H9 (cell line): ENCODE data around the gene NCKAP5. TPM values are rescaled to one million over a fixed set of nuclear protein-coding genes. Genes with fewer than 3 reads are reported as not detected.

Experiments
- DNase-seq: peaks from one replicate; pipeline ENCODE4 v3.0.0-alpha.2; 2017
- H2AFZ ChIP-seq: one replicate; pipeline ENCODE4 v1.6.1; 2013; ENCODE audit warnings: mild to moderate bottlenecking, low read length, control low read depth, moderate library complexity
- H2AK5ac ChIP-seq: 2 replicates; pipeline ENCODE4 v1.6.1; 2013; ENCODE audit warnings: low read length, control low read depth, mixed read lengths; ENCODE audit not compliant: insufficient read length
- H2BK120ac ChIP-seq: one replicate; pipeline ENCODE4 v1.6.1; 2013; ENCODE audit warnings: low read depth, mild to moderate bottlenecking, low read length, control low read depth, inconsistent platforms; ENCODE audit not compliant: poor library complexity, severe bottlenecking
- H2BK12ac ChIP-seq: 2 replicates; pipeline ENCODE4 v1.6.1; 2013; ENCODE audit warnings: low read length, control low read depth, mixed read lengths, low read depth; ENCODE audit not compliant: insufficient read length
- H2BK15ac ChIP-seq: 2 replicates; pipeline ENCODE4 v1.6.1; 2013; ENCODE audit warnings: low read depth, low read length, control low read depth
- H2BK20ac ChIP-seq: one replicate; pipeline ENCODE4 v1.6.1; 2013; ENCODE audit warnings: low read depth, mild to moderate bottlenecking, low read length, control low read depth, inconsistent platforms; ENCODE audit not compliant: poor library complexity, severe bottlenecking
- H2BK5ac ChIP-seq: 2 replicates; pipeline ENCODE4 v1.6.1; 2013; ENCODE audit warnings: low read length, control low read depth, mixed read lengths; ENCODE audit not compliant: insufficient read length
- H3K14ac ChIP-seq: 2 replicates; pipeline ENCODE4 v1.6.1; 2013; ENCODE audit warnings: low read length, control low read depth; ENCODE audit not compliant: insufficient read depth
- H3K18ac ChIP-seq: 2 replicates; pipeline ENCODE4 v1.6.1; 2013; ENCODE audit warnings: low read depth, mild to moderate bottlenecking, mixed read lengths, low read length, control low read depth; ENCODE audit not compliant: insufficient read length
- H3K23ac ChIP-seq: 2 replicates; pipeline ENCODE4 v1.6.1; 2013; ENCODE audit warnings: low read length, control low read depth, mixed read lengths, low read depth; ENCODE audit not compliant: insufficient read length
- H3K23me2 ChIP-seq: 2 replicates; pipeline ENCODE4 v1.6.1; 2013; ENCODE audit warnings: low read depth, mild to moderate bottlenecking, mixed read lengths, low read length, control low read depth; ENCODE audit not compliant: insufficient read length, poor library complexity, severe bottlenecking
- H3K27ac ChIP-seq: 2 replicates; pipeline ENCODE4 v1.5.1; 2013; ENCODE audit warnings: low read length, control low read depth, mixed read lengths, low read depth; ENCODE audit not compliant: insufficient read length
- H3K27me3 ChIP-seq: 2 replicates; pipeline ENCODE4 v1.6.1; 2013; ENCODE audit warnings: low read length, control low read depth, inconsistent platforms; ENCODE audit not compliant: insufficient read depth
- H3K4ac ChIP-seq: 2 replicates; pipeline ENCODE4 v1.6.1; 2013; ENCODE audit warnings: low read depth, mild to moderate bottlenecking, control low read depth, inconsistent platforms, low read length, moderate library complexity
- H3K4me1 ChIP-seq: 2 replicates; pipeline ENCODE4 v1.6.1; 2013; ENCODE audit warnings: low read length, control low read depth, inconsistent platforms; ENCODE audit not compliant: insufficient read depth
- H3K4me2 ChIP-seq: 2 replicates; pipeline ENCODE4 v1.6.1; 2013; ENCODE audit warnings: low read length, control low read depth, mixed read lengths; ENCODE audit not compliant: insufficient read length, insufficient read depth
- H3K56ac ChIP-seq: 2 replicates; pipeline ENCODE4 v1.6.1; 2013; ENCODE audit warnings: low read depth, mild to moderate bottlenecking, mixed read lengths, low read length, control low read depth; ENCODE audit not compliant: insufficient read length
- H3K79me1 ChIP-seq: 2 replicates; pipeline ENCODE4 v1.6.1; 2013; ENCODE audit warnings: low read depth, mild to moderate bottlenecking, moderate library complexity, low read length, control low read depth, inconsistent platforms; ENCODE audit not compliant: insufficient read depth, poor library complexity, severe bottlenecking
- H3K79me2 ChIP-seq: 2 replicates; pipeline ENCODE4 v1.6.1; 2013; ENCODE audit warnings: low read length, control low read depth, inconsistent platforms; ENCODE audit not compliant: insufficient read depth
- H3K9ac ChIP-seq: 2 replicates; pipeline ENCODE4 v1.6.1; 2013; ENCODE audit warnings: low read length, control low read depth, mixed read lengths; ENCODE audit not compliant: insufficient read length; ENCODE audit errors: extremely low read depth
- H3K9me3 ChIP-seq: one replicate; pipeline ENCODE4 v1.6.1; 2013; ENCODE audit warnings: low read depth, low read length, inconsistent platforms; ENCODE audit not compliant: control insufficient read depth
- H3T11ph ChIP-seq: one replicate; pipeline ENCODE4 v1.6.1; 2013; ENCODE audit warnings: mild to moderate bottlenecking, low read length, control low read depth, inconsistent platforms
- H4K20me1 ChIP-seq: one replicate; pipeline ENCODE4 v1.6.1; 2013; ENCODE audit not compliant: control insufficient read depth, insufficient read length, insufficient read depth
- H4K5ac ChIP-seq: 2 replicates; pipeline ENCODE4 v1.6.1; 2013; ENCODE audit warnings: low read depth, mild to moderate bottlenecking, mixed read lengths, low read length, control low read depth; ENCODE audit not compliant: insufficient read length
- H4K8ac ChIP-seq: replicated peaks from 2 replicates; pipeline ENCODE4 v1.6.1; 2013; ENCODE audit warnings: low read length, control low read depth, mixed read lengths, low read depth; ENCODE audit not compliant: insufficient read length
- H4K91ac ChIP-seq: 2 replicates; pipeline ENCODE4 v1.6.1; 2013; ENCODE audit warnings: low read depth, mild to moderate bottlenecking, moderate library complexity, mixed read lengths, low read length, control low read depth; ENCODE audit not compliant: insufficient read length
- H3K27ac Mint-ChIP-seq, 3 experiments: 2 replicates in 2 of 3; 3 replicates in 1 of 3; pipeline ENCODE4 v1.8.0; 2020 to 2021; ENCODE audit warnings: mixed read lengths in 3 of 3, mild to moderate bottlenecking in 1 of 3, moderate library complexity in 1 of 3
- H3K27me3 Mint-ChIP-seq: 2 replicates; pipeline ENCODE4 v1.8.0; 2021; ENCODE audit warnings: low read depth, mild to moderate bottlenecking, moderate library complexity, mixed read lengths
- H3K36me3 Mint-ChIP-seq, 3 experiments: 2 replicates in 2 of 3; 3 replicates in 1 of 3; pipeline ENCODE4 v1.8.0; 2020 to 2021; ENCODE audit warnings: low read depth in 3 of 3, mixed read lengths in 3 of 3; ENCODE audit not compliant: insufficient read depth in 1 of 3
- H3K4me1 Mint-ChIP-seq, 2 experiments: 2 replicates each; pipeline ENCODE4 v1.8.0; 2020; ENCODE audit warnings: mixed read lengths in 2 of 2
- H3K4me3 Mint-ChIP-seq, 2 experiments: 2 replicates in 1 of 2; 3 replicates in 1 of 2; pipeline ENCODE4 v1.8.0; 2020 to 2021; ENCODE audit warnings: mild to moderate bottlenecking in 2 of 2, mixed read lengths in 2 of 2, moderate library complexity in 1 of 2
- H3K9me3 Mint-ChIP-seq, 2 experiments: 2 replicates in 1 of 2; 3 replicates in 1 of 2; pipeline ENCODE4 v1.8.0; 2020; ENCODE audit warnings: mild to moderate bottlenecking in 2 of 2, mixed read lengths in 2 of 2, moderate library complexity in 1 of 2
- WGBS: extraction: QIAGEN DNeasy Blood & Tissue Kit; methylation state at CpG from one replicate; pipeline ENCODE4 v1.1.7; 2013; ENCODE audit warnings: missing lambda C conversion rate, low lambda C conversion rate, mixed read lengths; ENCODE audit not compliant: insufficient read length; ENCODE audit errors: extremely low coverage; 5-methylcytosine and 5-hydroxymethylcytosine counted together
- total RNA-seq: library from RNA; stranded (reverse); gene quantifications from 2 replicates; pipeline ENCODE4 v1.2.1, GENCODE V29; 2021
- TF ChIP-seq, protein P1 (sequence below): fragments of 200-600 bp; sonication (generic); conservative IDR thresholded peaks from 3 replicates; pipeline ENCODE4 v1.8.0; 2021; ENCODE audit warnings: antibody characterized with exemption, mild to moderate bottlenecking

NCKAP5 gene
- total RNA-seq, 1 experiment from 2014 or later: 0.26 TPM

DNA sequence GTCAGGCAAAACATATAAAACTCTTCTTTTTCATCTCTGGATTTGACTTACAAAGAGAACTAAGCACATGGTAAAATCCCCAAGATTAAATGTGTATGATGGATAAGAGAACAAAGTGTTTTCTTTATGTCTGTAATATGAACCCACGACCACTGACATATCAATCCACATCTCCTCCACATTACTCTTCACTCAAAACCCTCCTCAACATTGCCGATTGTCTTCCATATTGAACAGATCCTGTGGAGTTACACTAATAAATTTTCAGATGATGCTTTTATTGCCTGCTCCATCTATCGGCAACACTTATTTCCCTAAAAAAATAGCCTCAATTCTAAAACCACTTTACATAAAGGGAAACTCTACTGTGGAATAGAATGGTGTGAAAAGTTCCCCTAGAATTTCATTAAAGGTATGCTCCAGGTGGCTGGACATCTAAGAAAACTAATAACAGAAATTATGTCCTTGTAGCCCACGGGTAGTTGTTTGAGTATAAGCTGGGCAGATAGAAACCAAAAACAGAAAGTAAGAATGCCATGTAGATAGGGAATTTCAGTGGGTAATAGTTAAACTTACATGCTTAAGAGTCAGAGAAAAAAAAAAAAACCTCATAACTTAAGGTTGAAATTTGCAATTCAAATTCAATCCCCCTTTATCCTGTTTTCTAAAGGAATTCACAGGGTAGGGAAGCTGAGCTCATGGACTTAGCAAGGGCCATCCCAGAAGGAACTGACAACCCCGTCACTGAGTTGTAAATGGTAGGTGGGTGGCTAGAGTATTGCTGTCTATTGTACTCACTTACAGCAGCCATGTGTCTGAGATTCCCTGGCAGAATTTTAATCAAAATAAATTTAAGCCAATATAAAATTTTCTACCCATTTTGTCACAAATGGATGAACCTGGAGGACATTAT lies 592.8 kb downstream of the NCKAP5 start:
- Mint-ChIP-seq H3K36me3 (no peaks in the 10 kb centered on the region), H3K27me3 (no peaks in the 10 kb centered on the region), H3K4me1 (peaks cover 20 to 22% of the 10 kb centered on the region in 2 experiments), H3K9me3 (peaks cover 0 to 2% of the 10 kb centered on the region in 2 experiments; a peak in 1 of 5 replicates), H3K27ac (no peak overlapping the region), H3K4me3 (no peak overlapping the region)
- Histone ChIP-seq H2BK15ac (no peak overlapping the region), H3K9me3 (no peaks in the 10 kb centered on the region), H3K4me1 (peaks cover 2% of the 10 kb centered on the region; the same call in 1 of the 2 replicates), H3K4ac (no peak overlapping the region), H2AK5ac (no peak overlapping the region), H3K9ac (no peak overlapping the region), H3K14ac (no peak overlapping the region), H4K91ac (no peak overlapping the region), H3K79me1 (no peaks in the 10 kb centered on the region), H3K56ac (no peak overlapping the region), H3K79me2 (no peaks in the 10 kb centered on the region), H4K20me1 (no peaks in the 10 kb centered on the region), H4K8ac (no peak overlapping the region), H3K27me3 (no peaks in the 10 kb centered on the region), H3K27ac (no peak overlapping the region), H2BK20ac (no peak overlapping the region), H2BK120ac (no peak overlapping the region), H3K23ac (no peak overlapping the region), H2AFZ (no peak overlapping the region), H2BK5ac (no peak overlapping the region), H3K18ac (no peak overlapping the region), H2BK12ac (no peak overlapping the region), H3K4me2 (no peak overlapping the region), H4K5ac (no peak overlapping the region), H3K23me2 (no peaks in the 10 kb centered on the region), H3T11ph (no peak overlapping the region)
- WGBS: 100% methylated on average over 1 of the region's 5 CpGs
- TF ChIP-seq, protein P1, sequence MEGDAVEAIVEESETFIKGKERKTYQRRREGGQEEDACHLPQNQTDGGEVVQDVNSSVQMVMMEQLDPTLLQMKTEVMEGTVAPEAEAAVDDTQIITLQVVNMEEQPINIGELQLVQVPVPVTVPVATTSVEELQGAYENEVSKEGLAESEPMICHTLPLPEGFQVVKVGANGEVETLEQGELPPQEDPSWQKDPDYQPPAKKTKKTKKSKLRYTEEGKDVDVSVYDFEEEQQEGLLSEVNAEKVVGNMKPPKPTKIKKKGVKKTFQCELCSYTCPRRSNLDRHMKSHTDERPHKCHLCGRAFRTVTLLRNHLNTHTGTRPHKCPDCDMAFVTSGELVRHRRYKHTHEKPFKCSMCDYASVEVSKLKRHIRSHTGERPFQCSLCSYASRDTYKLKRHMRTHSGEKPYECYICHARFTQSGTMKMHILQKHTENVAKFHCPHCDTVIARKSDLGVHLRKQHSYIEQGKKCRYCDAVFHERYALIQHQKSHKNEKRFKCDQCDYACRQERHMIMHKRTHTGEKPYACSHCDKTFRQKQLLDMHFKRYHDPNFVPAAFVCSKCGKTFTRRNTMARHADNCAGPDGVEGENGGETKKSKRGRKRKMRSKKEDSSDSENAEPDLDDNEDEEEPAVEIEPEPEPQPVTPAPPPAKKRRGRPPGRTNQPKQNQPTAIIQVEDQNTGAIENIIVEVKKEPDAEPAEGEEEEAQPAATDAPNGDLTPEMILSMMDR: no peak
- no peak for DNase-seq
